Natural killer cell (primary cell): ENCODE data around the gene FBH1. TPM values are rescaled to one million over a fixed set of nuclear protein-coding genes. Genes with fewer than 3 reads are reported as not detected.
A peak's percentile ranks its signal among the peaks of the same experiment; 100 is the strongest.

Experiments used
- ATAC-seq, 3 donors: fragments of 150-1000 bp in 2 of 3; fragments of 200-7000 bp in 1 of 3; cut with Tn5 transposase; 1 replicate in 1 of 3; 2 replicates in 2 of 3; pipeline ENCODE4 v1.10.0; 2021; ENCODE audit warnings: mild to moderate bottlenecking in 2 of 3, moderate library complexity in 2 of 3
- DNase-seq, 2 donors: peaks; one replicate each; pipeline versions ENCODE4 v3.0.0 to v3.0.0-alpha.2; 2013 to 2021; ENCODE audit warnings: mixed read lengths in 1 of 2
- H3K27ac ChIP-seq: one replicate; pipeline ENCODE4 v1.5.1; 2013; ENCODE audit warnings: mild to moderate bottlenecking, low read length
- H3K27me3 ChIP-seq: one replicate; pipeline ENCODE4 v1.6.1; 2013; ENCODE audit warnings: low read length; ENCODE audit not compliant: control insufficient read depth, insufficient read depth
- H3K36me3 ChIP-seq: one replicate; pipeline ENCODE4 v1.6.1; 2013; ENCODE audit warnings: low read length; ENCODE audit not compliant: control insufficient read depth, insufficient read depth
- H3K4me1 ChIP-seq: one replicate; pipeline ENCODE4 v1.6.1; 2013; ENCODE audit warnings: low read length; ENCODE audit not compliant: control insufficient read depth, insufficient read depth
- H3K4me3 ChIP-seq: one replicate; pipeline ENCODE4 v1.5.1; 2013; ENCODE audit warnings: low read length
- H3K9me3 ChIP-seq: one replicate; pipeline ENCODE4 v1.6.1; 2013; ENCODE audit warnings: low read length; ENCODE audit not compliant: control insufficient read depth, insufficient read depth
- H3K27ac Mint-ChIP-seq, 2 donors: one replicate each; pipeline ENCODE4 v1.8.0; 2022; ENCODE audit warnings: mild to moderate bottlenecking in 2 of 2, mixed read lengths in 2 of 2, moderate library complexity in 1 of 2
- H3K27me3 Mint-ChIP-seq, 2 donors: one replicate each; pipeline ENCODE4 v1.8.0; 2022; ENCODE audit warnings: low read depth in 2 of 2, mixed read lengths in 2 of 2
- H3K36me3 Mint-ChIP-seq: one replicate; pipeline ENCODE4 v1.8.0; 2022; ENCODE audit warnings: mixed read lengths
- H3K4me1 Mint-ChIP-seq, 2 donors: one replicate each; pipeline ENCODE4 v1.8.0; 2022; ENCODE audit warnings: mixed read lengths in 2 of 2
- H3K4me3 Mint-ChIP-seq: one replicate; pipeline ENCODE4 v1.8.0; 2022; ENCODE audit warnings: mild to moderate bottlenecking, moderate library complexity, mixed read lengths
- H3K9me3 Mint-ChIP-seq, 2 donors: one replicate each; pipeline ENCODE4 v1.8.0; 2022; ENCODE audit warnings: mixed read lengths in 2 of 2
- CTCF ChIP-seq: fragments of 200-600 bp; IDR thresholded peaks from one replicate; pipeline ENCODE4 v1.8.0; 2022; ENCODE audit warnings: antibody characterized with exemption
- WGBS: methylation state at CpG from one replicate; pipeline ENCODE4 v1.1.7; 2013; ENCODE audit warnings: missing lambda C conversion rate; ENCODE audit not compliant: insufficient coverage; 5-methylcytosine and 5-hydroxymethylcytosine counted together
- intact Hi-C: fragments of 100-400 bp; cut with micrococcal nuclease; formaldehyde crosslinking; loops from one replicate; pipeline ENCODE4 v1.14.2; 2022
- total RNA-seq, 4 donors: library from RNA; stranded (reverse); fragments of 120-200 nt in 1 of 4; gene quantifications; one replicate each; pipeline versions ENCODE4 v1.2.3 to v1.2.4, GENCODE V29; 2013 to 2022

Gene FBH1
- total RNA-seq, 3 donors from 2014 or later (not counting 1 experiment from before 2014, with no cell fraction given) = 49.3 to 64.9 (median 62.7) TPM

- no peaks in the 10 kb centered on the region for H3K36me3 Mint-ChIP-seq
- H3K36me3 ChIP-seq = no peaks in the 10 kb centered on the region
- WGBS = 51% methylated on average over 20 of the region's 20 CpGs
These were observed 85.8 kb downstream of the FBH1 start for GRCh38 chr10:5975641-5976473.

GRCh38 chr10:5976512-5977470 is 86.7 kb downstream of the FBH1 start:
- TF ChIP-seq CTCF = no peak
- H3K9me3 ChIP-seq = no peaks in the 10 kb centered on the region
- no peaks in the 10 kb centered on the region for H3K36me3 ChIP-seq
- H3K27me3 Mint-ChIP-seq = no peaks in the 10 kb centered on the region
- H3K27ac Mint-ChIP-seq = peak overlapping the region; percentile 84 to 89
- H3K4me3 ChIP-seq = peak overlapping the region; percentile 97
- H3K4me1 ChIP-seq = peaks cover 22% of the 10 kb centered on the region
- H3K9me3 Mint-ChIP-seq = no peaks in the 10 kb centered on the region
- H3K27me3 ChIP-seq = no peaks in the 10 kb centered on the region
- ATAC-seq = peak in 2 of 3 donors; percentile 5 to 8
- H3K4me1 Mint-ChIP-seq = peaks cover 27 to 28% of the 10 kb centered on the region in 2 donors
- peak overlapping the region; percentile 94 for H3K4me3 Mint-ChIP-seq
- intact Hi-C loops = loop anchor here (2.0 to 10.0 kb wide), 4 partner anchors 76 to 282 kb away; partner anchors contain the start of genes GDI2 and RBM17
- peak overlapping the region; percentile 75 for H3K27ac ChIP-seq
- WGBS = under 1% methylated on average over 82 of the region's 82 CpGs
- H3K36me3 Mint-ChIP-seq = no peaks in the 10 kb centered on the region
- DNase-seq = peak; percentile 27 to 55

More at GRCh38 chr10:5975641-5976473, 85.8 kb downstream of the FBH1 start:
- Histone ChIP-seq H3K4me3 (peak overlapping the region; percentile 97), H3K4me1 (peaks cover 27% of the 10 kb centered on the region), H3K27ac (peak overlapping the region; percentile 75), H3K9me3 (no peaks in the 10 kb centered on the region), H3K27me3 (no peaks in the 10 kb centered on the region)
- intact Hi-C loops = loop anchor here (2.0 to 10.0 kb wide), 4 partner anchors 77 to 281 kb away; partner anchors contain the start of genes GDI2 and RBM17
- Mint-ChIP-seq H3K4me1 (peaks cover 36 to 37% of the 10 kb centered on the region in 2 donors), H3K4me3 (peak overlapping the region; percentile 94), H3K9me3 (no peaks in the 10 kb centered on the region), H3K27me3 (no peaks in the 10 kb centered on the region), H3K27ac (peak overlapping the region; percentile 84 to 89)
- TF ChIP-seq CTCF = no peak
- DNase-seq (peak; percentile 55 to 85), ATAC-seq (peak; percentile 70 to 86 (median 73))

GRCh38 chr10:5977471-5978229 is 87.6 kb downstream of the FBH1 start, which contains the start of gene IL15RA:
IL15RA (minus strand) TSS chr10:5977543; CDS start chr10:5977492, 51 bp downstream.
- ATAC-seq (peak; percentile 77 to 88 (median 82)), DNase-seq (peak; percentile 82 to 90)
- intact Hi-C loops = loop anchor here (2.0 to 10.0 kb wide), 4 partner anchors 75 to 283 kb away; partner anchors contain the start of genes GDI2 and RBM17
- Mint-ChIP-seq H3K27ac (peak within 1 kb of the TSS; percentile 84 to 89), H3K9me3 (no peaks in the 10 kb centered on the region), H3K36me3 (no peaks in the 10 kb centered on the region), H3K4me3 (peak within 1 kb of the TSS; percentile 94), H3K4me1 (peaks cover 23 to 24% of the 10 kb centered on the region in 2 donors), H3K27me3 (no peaks in the 10 kb centered on the region)
- Histone ChIP-seq H3K9me3 (no peaks in the 10 kb centered on the region), H3K36me3 (no peaks in the 10 kb centered on the region), H3K27me3 (no peaks in the 10 kb centered on the region), H3K4me1 (peaks cover 22% of the 10 kb centered on the region), H3K4me3 (peak within 1 kb of the TSS; percentile 97), H3K27ac (peak within 1 kb of the TSS; percentile 89)
- under 1% methylated on average over 80 of the region's 80 CpGs for WGBS
- no peak for TF ChIP-seq CTCF
